Measurements from ENCODE around the gene RPUSD3. TPM values are rescaled to one million over a fixed set of nuclear protein-coding genes. Genes with fewer than 3 reads are reported as not detected.

Gene RPUSD3
- total RNA-seq, 4 donors from 2014 or later = 28.9 to 40.1 (median 33.8) TPM

- TF ChIP-seq CTCF (IDR thresholded peaks at IDR 0.05; ENCODE audit: low read depth) = no peak
Measured at GRCh38 chr3:9791127-9791526, 52.7 kb downstream of the RPUSD3 start.

Other genes starting within 250 kb of the RPUSD3 start
- gene MTMR14, start 194.5 kb downstream of the RPUSD3 start, total RNA-seq = 10 to 100 TPM; 28.0 to 46.6 (median 39.4) TPM
- gene CPNE9, start 140.2 kb downstream of the RPUSD3 start, total RNA-seq = 1 to 10 TPM in 1 of 4 donors, not detected in 3; 2.0 TPM
- gene BRPF1, start 112.3 kb downstream of the RPUSD3 start, total RNA-seq = 10 to 100 TPM; 11.3 to 18.8 (median 14.5) TPM
- 10 to 100 TPM; 16.0 to 23.0 (median 19.3) TPM for gene OGG1, start 94.1 kb downstream of the RPUSD3 start, total RNA-seq
- 100 to 1,000 TPM in 1 of 4 donors, 10 to 100 TPM in 3; 57.0 to 122 (median 66.6) TPM for gene CAMK1, start 74.1 kb downstream of the RPUSD3 start, total RNA-seq
- gene TADA3, start 51.5 kb downstream of the RPUSD3 start, total RNA-seq = 10 to 100 TPM; 32.1 to 69.6 (median 58.9) TPM
- gene ARPC4, start 50.9 kb downstream of the RPUSD3 start, total RNA-seq = 100 to 1,000 TPM in 3 of 4 donors, 10 to 100 TPM in 1; 85.4 to 174 (median 158) TPM
- gene TTLL3, start 33.7 kb downstream of the RPUSD3 start, total RNA-seq = 100 to 1,000 TPM in 1 of 4 donors, 10 to 100 TPM in 3; 36.5 to 125 (median 70.0) TPM
- gene CIDEC, start 36.2 kb upstream of the RPUSD3 start, total RNA-seq = 1,000 to 10,000 TPM in 2 of 4 donors, 100 to 1,000 TPM in 2; 684 to 1,626 (median 1,205) TPM
- gene JAGN1, start 46.6 kb upstream of the RPUSD3 start, total RNA-seq = 10 to 100 TPM; 53.7 to 83.8 (median 60.2) TPM
- 10 to 100 TPM in 3 of 4 donors, 1 to 10 TPM in 1; 5.9 to 27.9 (median 14.2) TPM for gene IL17RE, start 58.8 kb upstream of the RPUSD3 start, total RNA-seq
- gene IL17RC, start 73.1 kb upstream of the RPUSD3 start, total RNA-seq = 10 to 100 TPM; 26.3 to 99.3 (median 82.1) TPM
- gene CRELD1, start 89.8 kb upstream of the RPUSD3 start, total RNA-seq = 10 to 100 TPM; 30.2 to 45.6 (median 35.5) TPM
- 1 to 10 TPM in 2 of 4 donors, under 1 TPM in 2; 0.82 to 2.4 (median 1.0) TPM for gene PRRT3, start 108.4 kb upstream of the RPUSD3 start, total RNA-seq
- gene EMC3, start 142.8 kb upstream of the RPUSD3 start, total RNA-seq = 100 to 1,000 TPM in 1 of 4 donors, 10 to 100 TPM in 3; 71.6 to 103 (median 90.8) TPM
- gene FANCD2, start 182.4 kb upstream of the RPUSD3 start, total RNA-seq = 10 to 100 TPM in 2 of 4 donors, 1 to 10 TPM in 2; 1.5 to 12.2 (median 7.2) TPM

Data from subcutaneous adipose tissue (tissue), 4 donors.